ENCODE results near the gene PTPRR.

Gene PTPRR

DNA sequence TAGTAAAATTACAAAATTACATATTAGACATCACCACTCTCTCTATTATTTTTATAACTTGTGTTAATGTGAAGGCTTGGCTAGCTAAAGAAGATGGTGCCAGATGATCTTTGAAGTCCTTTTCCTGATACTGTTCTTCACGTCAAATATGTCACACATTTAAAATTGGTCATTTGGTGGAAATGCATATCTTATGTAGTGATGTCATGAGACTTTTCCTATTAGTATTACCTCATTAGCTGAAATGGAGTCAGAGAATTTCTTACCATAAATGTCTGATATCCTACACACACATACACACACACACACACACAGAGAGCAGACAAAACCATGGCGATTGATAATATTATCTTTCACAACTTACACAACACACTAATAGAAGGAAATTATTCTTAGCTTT, 158.5 kb downstream of the PTPRR start:
- no peak overlapping the region for H3K4me3 ChIP-seq (ENCODE audit: low read length, poor library complexity, severe bottlenecking)
- H3F3A ChIP-seq (ENCODE audit: low read depth) = no peaks in the 10 kb centered on the region
- no peaks in the 10 kb centered on the region for H3K36me3 ChIP-seq (ENCODE audit: insufficient read depth, low read length)
- no peaks in the 10 kb centered on the region for H4K20me1 ChIP-seq (ENCODE audit: insufficient read depth, low read length, poor library complexity, severe bottlenecking)
- no peaks in the 10 kb centered on the region for H3K9me3 ChIP-seq (ENCODE audit: insufficient read depth, low read depth, low read length)
- no peak overlapping the region for H2AFZ ChIP-seq (ENCODE audit: low read length)
- no peaks in the 10 kb centered on the region for H3K79me2 ChIP-seq (ENCODE audit: insufficient read depth, low read length)
- H3K9me2 ChIP-seq (replicated peaks; ENCODE audit: low read depth, low read length) = no peaks in the 10 kb centered on the region
- H3K9ac ChIP-seq (ENCODE audit: low read depth, low read length, poor library complexity, severe bottlenecking) = no peak overlapping the region
- no peaks in the 10 kb centered on the region for H3K4me1 ChIP-seq (ENCODE audit: insufficient read depth, low read length, poor library complexity, severe bottlenecking)
- no peaks in the 10 kb centered on the region for H3K27me3 ChIP-seq (ENCODE audit: insufficient read depth, low read length, poor library complexity, severe bottlenecking)
- H3K4me2 ChIP-seq (ENCODE audit: low read depth, low read length, poor library complexity, severe bottlenecking) = no peak overlapping the region
- no peak for TF ChIP-seq EZH2phosphoT487 (IDR thresholded peaks at IDR 0.05; ENCODE audit: borderline replicate concordance)
- TF ChIP-seq, protein P1, sequence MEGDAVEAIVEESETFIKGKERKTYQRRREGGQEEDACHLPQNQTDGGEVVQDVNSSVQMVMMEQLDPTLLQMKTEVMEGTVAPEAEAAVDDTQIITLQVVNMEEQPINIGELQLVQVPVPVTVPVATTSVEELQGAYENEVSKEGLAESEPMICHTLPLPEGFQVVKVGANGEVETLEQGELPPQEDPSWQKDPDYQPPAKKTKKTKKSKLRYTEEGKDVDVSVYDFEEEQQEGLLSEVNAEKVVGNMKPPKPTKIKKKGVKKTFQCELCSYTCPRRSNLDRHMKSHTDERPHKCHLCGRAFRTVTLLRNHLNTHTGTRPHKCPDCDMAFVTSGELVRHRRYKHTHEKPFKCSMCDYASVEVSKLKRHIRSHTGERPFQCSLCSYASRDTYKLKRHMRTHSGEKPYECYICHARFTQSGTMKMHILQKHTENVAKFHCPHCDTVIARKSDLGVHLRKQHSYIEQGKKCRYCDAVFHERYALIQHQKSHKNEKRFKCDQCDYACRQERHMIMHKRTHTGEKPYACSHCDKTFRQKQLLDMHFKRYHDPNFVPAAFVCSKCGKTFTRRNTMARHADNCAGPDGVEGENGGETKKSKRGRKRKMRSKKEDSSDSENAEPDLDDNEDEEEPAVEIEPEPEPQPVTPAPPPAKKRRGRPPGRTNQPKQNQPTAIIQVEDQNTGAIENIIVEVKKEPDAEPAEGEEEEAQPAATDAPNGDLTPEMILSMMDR (conservative IDR thresholded peaks at IDR 0.05; ENCODE audit: low read length) = no peak

DNA sequence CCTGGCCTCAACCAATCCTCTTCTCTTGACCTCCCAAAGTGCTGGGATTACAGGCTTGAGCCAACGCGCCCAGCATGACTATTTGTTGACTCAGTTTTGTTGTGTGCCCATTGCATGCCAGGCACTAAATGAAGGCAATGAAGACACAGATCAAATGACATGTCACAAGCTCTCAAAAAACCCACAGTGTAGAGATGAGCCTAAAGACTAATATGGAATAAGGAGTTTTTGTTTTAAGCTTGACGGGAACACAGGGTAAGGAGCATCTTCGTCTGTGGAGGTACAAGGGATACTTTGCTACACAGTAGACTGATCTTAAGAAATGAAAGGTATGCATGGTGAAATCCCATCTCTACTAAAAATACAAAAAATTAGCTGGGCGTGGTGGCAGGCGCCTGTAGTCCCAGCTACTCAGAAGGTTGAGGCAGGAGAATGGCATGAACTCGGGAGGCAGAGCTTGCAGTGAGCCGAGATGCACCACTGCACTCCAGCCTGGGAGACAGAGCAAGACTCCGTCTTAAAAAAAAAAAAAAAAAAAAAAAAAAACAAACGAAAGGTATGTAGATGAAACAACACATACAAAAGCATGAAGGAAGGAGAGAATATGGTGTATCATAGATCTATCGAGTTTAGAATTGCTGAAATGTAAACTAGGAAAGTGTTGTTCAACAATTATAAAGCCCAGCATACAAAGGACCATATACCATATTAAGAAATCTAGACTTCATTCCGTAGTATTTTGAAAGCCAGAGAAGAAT, 161.2 kb downstream of the PTPRR start:
- no peaks in the 10 kb centered on the region for H3K9me2 ChIP-seq (replicated peaks; ENCODE audit: low read depth, low read length)
- no peaks in the 10 kb centered on the region for H3K4me1 ChIP-seq (ENCODE audit: insufficient read depth, low read length, poor library complexity, severe bottlenecking)
- no peak overlapping the region for H2AFZ ChIP-seq (ENCODE audit: low read length)
- TF ChIP-seq, protein P1 (conservative IDR thresholded peaks at IDR 0.05; ENCODE audit: low read length) = no peak
- no peak for TF ChIP-seq EZH2phosphoT487 (IDR thresholded peaks at IDR 0.05; ENCODE audit: borderline replicate concordance)
- H3K4me3 ChIP-seq (ENCODE audit: low read length, poor library complexity, severe bottlenecking) = no peak overlapping the region
- H3K27me3 ChIP-seq (ENCODE audit: insufficient read depth, low read length, poor library complexity, severe bottlenecking) = no peaks in the 10 kb centered on the region
- H3K9me3 ChIP-seq (ENCODE audit: insufficient read depth, low read depth, low read length) = no peaks in the 10 kb centered on the region
- no peaks in the 10 kb centered on the region for H3K36me3 ChIP-seq (ENCODE audit: insufficient read depth, low read length)
- H3F3A ChIP-seq (ENCODE audit: low read depth) = no peaks in the 10 kb centered on the region
- no peak overlapping the region for H3K9ac ChIP-seq (ENCODE audit: low read depth, low read length, poor library complexity, severe bottlenecking)
- no peaks in the 10 kb centered on the region for H4K20me1 ChIP-seq (ENCODE audit: insufficient read depth, low read length, poor library complexity, severe bottlenecking)
- H3K79me2 ChIP-seq (ENCODE audit: insufficient read depth, low read length) = no peaks in the 10 kb centered on the region
- no peak overlapping the region for H3K4me2 ChIP-seq (ENCODE audit: low read depth, low read length, poor library complexity, severe bottlenecking)

DNA sequence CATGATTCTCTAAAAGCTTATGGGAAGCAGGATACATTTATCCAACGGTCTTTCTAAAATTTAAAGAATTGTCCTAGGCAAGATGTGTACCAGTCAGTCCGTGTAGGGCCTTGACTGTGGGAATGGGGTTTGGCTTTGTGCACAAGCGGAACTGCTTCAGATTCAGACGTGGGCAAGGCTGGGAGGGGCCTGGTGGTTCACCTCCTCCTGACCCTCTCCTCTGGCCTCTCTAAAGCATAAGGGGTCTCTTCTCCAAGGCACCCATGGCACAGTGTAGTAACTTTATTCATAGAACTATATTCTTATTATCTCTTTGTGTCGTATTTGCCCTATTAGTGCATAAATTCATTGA, 162.1 kb downstream of the PTPRR start:
- Histone ChIP-seq H3K9me2 (replicated peaks; ENCODE audit: low read depth, low read length) (no peaks in the 10 kb centered on the region), H3K9me3 (ENCODE audit: insufficient read depth, low read depth, low read length) (no peaks in the 10 kb centered on the region), H3K9ac (ENCODE audit: low read depth, low read length, poor library complexity, severe bottlenecking) (no peak overlapping the region), H3K27me3 (ENCODE audit: insufficient read depth, low read length, poor library complexity, severe bottlenecking) (no peaks in the 10 kb centered on the region), H3K4me1 (ENCODE audit: insufficient read depth, low read length, poor library complexity, severe bottlenecking) (no peaks in the 10 kb centered on the region), H3K36me3 (ENCODE audit: insufficient read depth, low read length) (no peaks in the 10 kb centered on the region), H2AFZ (ENCODE audit: low read length) (no peak overlapping the region), H3F3A (ENCODE audit: low read depth) (no peaks in the 10 kb centered on the region), H3K4me2 (ENCODE audit: low read depth, low read length, poor library complexity, severe bottlenecking) (no peak overlapping the region), H3K4me3 (ENCODE audit: low read length, poor library complexity, severe bottlenecking) (no peak overlapping the region), H4K20me1 (ENCODE audit: insufficient read depth, low read length, poor library complexity, severe bottlenecking) (no peaks in the 10 kb centered on the region), H3K79me2 (ENCODE audit: insufficient read depth, low read length) (no peaks in the 10 kb centered on the region)
- TF ChIP-seq, protein P1 (conservative IDR thresholded peaks at IDR 0.05; ENCODE audit: low read length) = no peak
- no peak for TF ChIP-seq EZH2phosphoT487 (IDR thresholded peaks at IDR 0.05; ENCODE audit: borderline replicate concordance)

All from Loucy (cell line).